Trophoblast cell (in vitro differentiated cells and primary cell): Measurements from ENCODE around the gene INHBC.

ENCODE experiments used
- DNase-seq, 2 donors: peaks; one replicate each; pipeline ENCODE4 v3.0.0-alpha.2; 2016
- H2AFZ ChIP-seq: 2 replicates; pipeline ENCODE4 v1.6.1; 2013; ENCODE audit warnings: low read length, moderate library complexity, mild to moderate bottlenecking; ENCODE audit not compliant: insufficient read depth, poor library complexity
- H2AK5ac ChIP-seq: 2 replicates; pipeline ENCODE4 v1.6.1; 2013; ENCODE audit warnings: mild to moderate bottlenecking, low read length
- H2BK120ac ChIP-seq: 2 replicates; pipeline ENCODE4 v1.6.1; 2013; ENCODE audit warnings: low read length, mild to moderate bottlenecking, moderate library complexity; ENCODE audit not compliant: insufficient read depth, poor library complexity
- H2BK12ac ChIP-seq: 2 replicates; pipeline ENCODE4 v1.6.1; 2013; ENCODE audit warnings: mild to moderate bottlenecking, low read length, moderate library complexity
- H2BK5ac ChIP-seq: 2 replicates; pipeline ENCODE4 v1.6.1; 2013; ENCODE audit warnings: low read length, low read depth, moderate library complexity, mild to moderate bottlenecking; ENCODE audit not compliant: poor library complexity
- H3K14ac ChIP-seq: 2 replicates; pipeline ENCODE4 v1.6.1; 2013; ENCODE audit warnings: mild to moderate bottlenecking, low read length
- H3K18ac ChIP-seq: 2 replicates; pipeline ENCODE4 v1.6.1; 2013; ENCODE audit warnings: mild to moderate bottlenecking, low read length
- H3K23ac ChIP-seq: 2 replicates; pipeline ENCODE4 v1.6.1; 2013; ENCODE audit warnings: low read length
- H3K27ac ChIP-seq: 2 replicates; pipeline ENCODE4 v1.5.1; 2013; ENCODE audit warnings: low read depth, mild to moderate bottlenecking, inconsistent platforms, low read length, moderate library complexity
- H3K27me3 ChIP-seq: 2 replicates; pipeline ENCODE4 v1.6.1; 2013; ENCODE audit warnings: inconsistent platforms, mild to moderate bottlenecking, low read length, moderate library complexity; ENCODE audit not compliant: insufficient read depth
- H3K36me3 ChIP-seq, 2 experiments: 1 replicate in 1 of 2; 2 replicates in 1 of 2; pipeline ENCODE4 v1.6.1; 2013; ENCODE audit warnings: low read length in 2 of 2, mild to moderate bottlenecking in 2 of 2, moderate library complexity in 1 of 2; ENCODE audit not compliant: insufficient read depth in 2 of 2, control insufficient read depth in 1 of 2
- H3K4ac ChIP-seq: 2 replicates; pipeline ENCODE4 v1.6.1; 2013; ENCODE audit warnings: low read depth, mild to moderate bottlenecking, low read length, moderate library complexity
- H3K4me1 ChIP-seq, 2 experiments: 1 replicate in 1 of 2; 2 replicates in 1 of 2; pipeline ENCODE4 v1.6.1; 2013; ENCODE audit warnings: low read length in 2 of 2, mild to moderate bottlenecking in 2 of 2, moderate library complexity in 1 of 2; ENCODE audit not compliant: insufficient read depth in 2 of 2, control insufficient read depth in 1 of 2
- H3K4me2 ChIP-seq: 2 replicates; pipeline ENCODE4 v1.6.1; 2013; ENCODE audit warnings: inconsistent platforms, mild to moderate bottlenecking, low read length, moderate library complexity
- H3K4me3 ChIP-seq: 2 replicates; pipeline ENCODE4 v1.5.1; 2013; ENCODE audit warnings: mild to moderate bottlenecking, low read depth, low read length, inconsistent platforms
- H3K79me1 ChIP-seq: one replicate; pipeline ENCODE4 v1.6.1; 2013; ENCODE audit warnings: low read length
- H3K79me2 ChIP-seq: 2 replicates; pipeline ENCODE4 v1.6.1; 2013; ENCODE audit warnings: low read length, mild to moderate bottlenecking; ENCODE audit not compliant: control insufficient read depth, insufficient read depth, poor library complexity
- H3K9ac ChIP-seq: 2 replicates; pipeline ENCODE4 v1.6.1; 2013; ENCODE audit warnings: mild to moderate bottlenecking, low read length
- H3K9me3 ChIP-seq: 2 replicates; pipeline ENCODE4 v1.6.1; 2013; ENCODE audit warnings: low read depth, mild to moderate bottlenecking, control low read depth, inconsistent platforms, low read length; ENCODE audit not compliant: insufficient read depth
- H4K12ac ChIP-seq: 2 replicates; pipeline ENCODE4 v1.6.1; 2013; ENCODE audit warnings: low read depth, mild to moderate bottlenecking, low read length, moderate library complexity
- H4K8ac ChIP-seq: 2 replicates; pipeline ENCODE4 v1.6.1; 2013; ENCODE audit warnings: low read depth, mild to moderate bottlenecking, low read length, moderate library complexity
- H4K91ac ChIP-seq: one replicate; pipeline ENCODE4 v1.6.1; 2013; ENCODE audit warnings: low read depth, mild to moderate bottlenecking, low read length, moderate library complexity
- WGBS: extraction: QIAGEN DNeasy Blood & Tissue Kit; methylation state at CpG from one replicate; pipeline ENCODE4 v1.1.7; 2013; ENCODE audit warnings: missing lambda C conversion rate; ENCODE audit not compliant: insufficient read length, insufficient coverage; ENCODE audit errors: extremely low coverage; 5-methylcytosine and 5-hydroxymethylcytosine counted together

The INHBC gene

DNA sequence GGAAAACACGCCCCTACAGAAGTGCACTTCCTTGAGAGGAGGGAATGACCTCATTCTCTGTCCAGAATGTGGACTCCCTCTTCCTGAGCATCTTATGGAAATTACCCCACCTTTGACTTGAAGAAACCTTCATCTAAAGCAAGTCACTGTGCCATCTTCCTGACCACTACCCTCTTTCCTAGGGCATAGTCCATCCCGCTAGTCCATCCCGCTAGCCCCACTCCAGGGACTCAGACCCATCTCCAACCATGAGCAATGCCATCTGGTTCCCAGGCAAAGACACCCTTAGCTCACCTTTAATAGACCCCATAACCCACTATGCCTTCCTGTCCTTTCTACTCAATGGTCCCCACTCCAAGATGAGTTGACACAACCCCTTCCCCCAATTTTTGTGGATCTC is 15.5 kb downstream of the INHBC start:
- Histone ChIP-seq H3K4me1 (no peaks in the 10 kb centered on the region), H3K18ac (no peak overlapping the region), H3K4me2 (no peak overlapping the region), H2BK5ac (no peak overlapping the region), H3K4me3 (no peak overlapping the region), H3K79me2 (no peaks in the 10 kb centered on the region), H3K4ac (no peak overlapping the region), H4K8ac (no peak overlapping the region), H3K27me3 (no peaks in the 10 kb centered on the region), H3K27ac (no peak overlapping the region), H4K12ac (no peak overlapping the region), H4K91ac (no peak overlapping the region), H2AFZ (no peak overlapping the region), H3K9ac (no peak overlapping the region), H3K79me1 (no peaks in the 10 kb centered on the region), H2AK5ac (no peak overlapping the region), H3K36me3 (no peaks in the 10 kb centered on the region), H3K9me3 (no peaks in the 10 kb centered on the region), H3K14ac (no peak overlapping the region), H2BK12ac (no peak overlapping the region), H3K23ac (no peak overlapping the region), H2BK120ac (no peak overlapping the region)
- WGBS = no CpG with 5 or more reads among the region's 3 CpGs
- DNase-seq = no peak

DNA sequence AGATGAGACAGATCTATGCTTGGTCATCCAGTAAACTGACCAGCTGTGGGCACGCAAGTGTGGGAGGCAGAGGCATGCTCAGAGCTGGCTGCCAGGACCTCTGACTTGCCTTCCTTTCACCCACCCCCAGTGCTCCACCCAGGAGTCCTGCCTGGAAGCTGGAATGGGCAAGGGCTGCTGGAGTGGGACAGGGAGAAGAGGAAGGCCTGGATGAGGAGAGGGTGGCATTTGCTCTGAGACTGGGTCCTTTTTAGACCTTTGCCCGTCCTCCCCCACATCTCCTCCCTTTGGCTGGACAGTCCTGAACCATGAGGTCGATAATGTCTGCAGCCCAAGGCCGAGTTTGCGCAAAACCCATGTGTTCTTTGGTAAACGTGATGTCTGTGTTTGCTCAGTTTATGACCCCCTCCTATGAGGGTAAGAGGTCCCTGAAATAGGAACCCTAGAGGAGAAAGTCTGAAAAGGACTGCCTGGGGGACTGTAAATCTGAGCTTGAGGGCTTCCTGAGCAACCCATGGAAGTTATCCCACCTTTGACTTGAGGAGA is 16.7 kb downstream of the INHBC start:
- Histone ChIP-seq H3K4me2 (no peak overlapping the region), H3K9me3 (no peaks in the 10 kb centered on the region), H3K27me3 (no peaks in the 10 kb centered on the region), H3K4ac (no peak overlapping the region), H2AFZ (no peak overlapping the region), H2BK120ac (no peak overlapping the region), H4K12ac (no peak overlapping the region), H3K9ac (no peak overlapping the region), H3K79me1 (no peaks in the 10 kb centered on the region), H3K27ac (no peak overlapping the region), H3K14ac (no peak overlapping the region), H2BK12ac (no peak overlapping the region), H3K23ac (no peak overlapping the region), H2AK5ac (no peak overlapping the region), H3K36me3 (no peaks in the 10 kb centered on the region), H2BK5ac (no peak overlapping the region), H3K4me1 (no peaks in the 10 kb centered on the region), H3K79me2 (no peaks in the 10 kb centered on the region), H4K91ac (no peak overlapping the region), H3K18ac (no peak overlapping the region), H4K8ac (no peak overlapping the region), H3K4me3 (no peak overlapping the region)
- no peak for DNase-seq
- WGBS = no CpG with 5 or more reads among the region's 6 CpGs

DNA sequence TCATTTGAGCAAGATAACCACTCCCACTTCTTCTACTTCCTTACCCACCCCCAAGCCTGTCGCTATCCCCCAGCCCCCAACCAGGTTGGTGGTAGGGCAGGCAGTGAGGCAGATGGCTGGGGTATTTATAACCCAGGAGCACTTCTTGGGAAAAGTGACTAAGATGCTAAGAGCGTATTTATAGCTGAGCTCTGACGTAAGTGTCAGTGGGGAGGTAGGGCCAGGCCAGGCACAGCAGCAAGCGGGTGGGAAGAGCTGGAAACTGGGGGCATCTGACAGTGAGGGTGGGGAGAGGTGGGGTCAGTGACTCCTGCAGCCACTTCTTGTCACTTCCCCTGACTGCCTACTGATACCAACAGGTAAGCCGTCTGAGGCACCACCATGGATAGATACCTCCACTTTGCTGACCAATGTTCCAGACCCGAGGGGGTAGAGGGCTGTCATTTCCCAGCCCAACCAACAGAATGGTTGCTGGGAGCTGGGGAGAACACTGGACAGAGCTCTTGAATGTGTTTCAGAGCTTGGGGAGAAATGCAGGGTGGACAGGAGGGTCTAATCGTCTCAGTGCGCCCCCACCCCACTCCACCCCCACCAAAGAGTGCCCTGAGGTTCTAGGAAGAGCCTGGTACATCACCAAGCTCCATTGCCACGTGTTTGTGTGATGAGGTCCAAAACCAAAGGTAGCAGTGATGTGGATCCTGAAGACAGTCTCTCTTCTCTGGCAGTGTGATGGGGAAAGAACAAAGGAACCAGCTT is 17.8 kb downstream of the INHBC start:
- Histone ChIP-seq H3K9me3 (no peaks in the 10 kb centered on the region), H3K4ac (no peak overlapping the region), H3K4me1 (no peaks in the 10 kb centered on the region), H4K12ac (no peak overlapping the region), H2BK120ac (no peak overlapping the region), H3K36me3 (no peaks in the 10 kb centered on the region), H3K79me2 (no peaks in the 10 kb centered on the region), H3K79me1 (no peaks in the 10 kb centered on the region), H3K18ac (no peak overlapping the region), H3K4me3 (no peak overlapping the region), H2BK12ac (no peak overlapping the region), H3K14ac (no peak overlapping the region), H3K4me2 (no peak overlapping the region), H3K27ac (no peak overlapping the region), H3K27me3 (no peaks in the 10 kb centered on the region), H3K9ac (no peak overlapping the region), H2BK5ac (no peak overlapping the region), H4K8ac (no peak overlapping the region), H2AFZ (no peak overlapping the region), H4K91ac (no peak overlapping the region), H2AK5ac (no peak overlapping the region), H3K23ac (no peak overlapping the region)
- DNase-seq = peak in 1 of 2 donors; percentile 17
- no CpG with 5 or more reads among the region's 9 CpGs for WGBS

DNA sequence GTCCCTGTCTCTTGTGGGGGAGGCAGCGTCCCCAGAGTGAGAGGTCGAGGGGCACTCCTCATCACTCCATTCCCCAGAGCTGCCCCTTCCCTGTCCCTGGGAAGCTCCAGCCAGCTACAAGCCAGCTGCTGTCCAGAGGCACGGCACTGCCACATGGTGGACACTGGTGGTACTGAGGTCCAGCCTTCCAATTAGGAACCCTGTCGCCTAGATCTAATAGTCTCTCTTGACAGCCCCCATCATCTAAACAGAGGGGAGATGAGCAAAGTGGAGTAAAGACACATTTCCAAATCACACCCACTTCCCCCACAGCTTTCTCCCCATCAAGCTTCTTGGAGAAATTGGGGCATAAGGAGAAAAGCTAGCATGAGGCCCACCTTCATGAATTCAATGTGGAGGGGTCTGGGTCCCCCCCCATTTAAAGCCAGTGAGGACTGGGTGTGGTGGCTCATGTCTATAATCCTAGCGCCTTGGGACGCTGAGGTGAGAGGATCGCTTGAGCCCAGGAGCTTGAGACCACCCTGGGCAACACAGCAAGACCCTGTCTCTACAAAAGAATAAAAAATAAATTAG is 18.4 kb downstream of the INHBC start:
- Histone ChIP-seq H4K12ac (no peak overlapping the region), H3K27ac (no peak overlapping the region), H3K4me2 (no peak overlapping the region), H3K79me2 (no peaks in the 10 kb centered on the region), H2AFZ (no peak overlapping the region), H3K14ac (no peak overlapping the region), H2BK5ac (no peak overlapping the region), H2BK120ac (no peak overlapping the region), H3K4ac (no peak overlapping the region), H3K23ac (no peak overlapping the region), H3K4me1 (no peaks in the 10 kb centered on the region), H2BK12ac (no peak overlapping the region), H3K4me3 (no peak overlapping the region), H4K91ac (no peak overlapping the region), H4K8ac (no peak overlapping the region), H3K79me1 (no peaks in the 10 kb centered on the region), H3K18ac (no peak overlapping the region), H3K9me3 (no peaks in the 10 kb centered on the region), H3K9ac (no peak overlapping the region), H3K36me3 (no peaks in the 10 kb centered on the region), H2AK5ac (no peak overlapping the region), H3K27me3 (no peaks in the 10 kb centered on the region)
- WGBS = no CpG with 5 or more reads among the region's 7 CpGs
- DNase-seq = peak; percentile 68 to 85
